GM21390 (cell line): ENCODE data around the gene SFT2D3.

ENCODE experiments used
- ATAC-seq: cut with Tn5 transposase; IDR thresholded peaks from one replicate; pipeline ENCODE4 v1.9.1; 2021; ENCODE audit not compliant: unreplicated experiment

The SFT2D3 gene

GRCh38 chr2:127706215-127706990 lies 5.1 kb downstream of the SFT2D3 start:
- ATAC-seq = no peak

- no peak for ATAC-seq
Measured at GRCh38 chr2:127707890-127708648, 6.8 kb downstream of the SFT2D3 start.

GRCh38 chr2:127709336-127709735 lies 8.0 kb downstream of the SFT2D3 start:
- no peak for ATAC-seq

GRCh38 chr2:127712999-127713398 lies 11.7 kb downstream of the SFT2D3 start:
- ATAC-seq = no peak

- ATAC-seq = no peak
Measured at GRCh38 chr2:127713562-127713961, 12.3 kb downstream of the SFT2D3 start.

GRCh38 chr2:127715778-127716449 lies 14.6 kb downstream of the SFT2D3 start:
- ATAC-seq = no peak

GRCh38 chr2:127718271-127718670 lies 17.0 kb downstream of the SFT2D3 start:
- ATAC-seq = no peak

- ATAC-seq = no peak
Measured at GRCh38 chr2:127719301-127720218, 18.3 kb downstream of the SFT2D3 start.

- no peak for ATAC-seq
Measured at GRCh38 chr2:127721311-127721977, 20.1 kb downstream of the SFT2D3 start.

- ATAC-seq = no peak
Measured at GRCh38 chr2:127721978-127722355, 20.7 kb downstream of the SFT2D3 start.

GRCh38 chr2:127722807-127723206 lies 21.5 kb downstream of the SFT2D3 start:
- ATAC-seq = no peak

- ATAC-seq = no peak
Measured at GRCh38 chr2:127726158-127726880, 25.0 kb downstream of the SFT2D3 start.

GRCh38 chr2:127733113-127733815 lies 32.0 kb downstream of the SFT2D3 start:
- ATAC-seq = no peak

GRCh38 chr2:127733816-127734537 lies 32.7 kb downstream of the SFT2D3 start:
- ATAC-seq = no peak

GRCh38 chr2:127735044-127735443 lies 33.7 kb downstream of the SFT2D3 start:
- no peak for ATAC-seq

- ATAC-seq = peak; percentile 61
Measured at GRCh38 chr2:127735537-127736399, 34.5 kb downstream of the SFT2D3 start.

- ATAC-seq = no peak
Measured at GRCh38 chr2:127737892-127738291, 36.6 kb downstream of the SFT2D3 start.
